CD8-positive, alpha-beta memory T cell (primary cell): Measurements from ENCODE around the gene KRT34. TPM values are rescaled to one million over a fixed set of nuclear protein-coding genes. Genes with fewer than 3 reads are reported as not detected.

ENCODE experiments used
- CTCF ChIA-PET: fragments of 350-600 bp; sonication (Branson Sonifier 250); formaldehyde crosslinking; loops from one replicate; lab custom pipeline; 2021; ENCODE audit warnings: antibody characterized with exemption; lab: Charles Lee
- POLR2A ChIA-PET: fragments of 350-600 bp; sonication (Branson Sonifier 250); formaldehyde crosslinking; loops from one replicate; lab custom pipeline; 2021; ENCODE audit warnings: antibody characterized with exemption; lab: Charles Lee
- DNase-seq, 5 donors: peaks; one replicate each; pipeline versions ENCODE4 v3.0.0 to v3.0.0-alpha.2; 2020 to 2022; ENCODE audit warnings: mixed read lengths in 1 of 5
- H3K27ac ChIP-seq: one replicate; pipeline ENCODE4 v1.7.0; 2013; ENCODE audit warnings: low read depth, mild to moderate bottlenecking, low read length, moderate library complexity
- H3K27me3 ChIP-seq: 2 replicates; pipeline ENCODE4 v1.7.0; 2013; ENCODE audit warnings: low read length, mild to moderate bottlenecking; ENCODE audit not compliant: insufficient read depth, poor library complexity, severe bottlenecking
- H3K36me3 ChIP-seq: 2 replicates; pipeline ENCODE4 v1.7.0; 2013; ENCODE audit warnings: mild to moderate bottlenecking, low read length, moderate library complexity; ENCODE audit not compliant: insufficient read depth
- H3K4me1 ChIP-seq: 2 replicates; pipeline ENCODE4 v1.7.0; 2013; ENCODE audit warnings: mild to moderate bottlenecking, low read length, moderate library complexity; ENCODE audit not compliant: insufficient read depth
- H3K4me3 ChIP-seq: 2 replicates; pipeline ENCODE4 v1.7.0; 2013; ENCODE audit warnings: mild to moderate bottlenecking, low read length
- H3K9me3 ChIP-seq: 2 replicates; pipeline ENCODE4 v1.7.0; 2013; ENCODE audit warnings: mild to moderate bottlenecking, low read length
- H3K27ac Mint-ChIP-seq, 8 donors: one replicate each; pipeline ENCODE4 v1.8.0; 2020 to 2021; ENCODE audit warnings: mixed read lengths in 8 of 8, mild to moderate bottlenecking in 6 of 8, inconsistent platforms in 3 of 8, moderate library complexity in 3 of 8
- H3K27me3 Mint-ChIP-seq, 2 donors: one replicate each; pipeline ENCODE4 v1.8.0; 2020 to 2021; ENCODE audit warnings: mixed read lengths in 2 of 2, mild to moderate bottlenecking in 1 of 2, moderate library complexity in 1 of 2
- H3K36me3 Mint-ChIP-seq, 3 donors: one replicate each; pipeline ENCODE4 v1.8.0; 2020 to 2021; ENCODE audit warnings: mixed read lengths in 3 of 3, inconsistent platforms in 1 of 3, mild to moderate bottlenecking in 1 of 3
- H3K4me1 Mint-ChIP-seq, 3 donors: one replicate each; pipeline ENCODE4 v1.8.0; 2020 to 2021; ENCODE audit warnings: mixed read lengths in 3 of 3, inconsistent platforms in 1 of 3, mild to moderate bottlenecking in 1 of 3
- H3K4me3 Mint-ChIP-seq, 7 donors: one replicate each; pipeline ENCODE4 v1.8.0; 2020 to 2021; ENCODE audit warnings: mixed read lengths in 7 of 7, mild to moderate bottlenecking in 6 of 7, moderate library complexity in 4 of 7, inconsistent platforms in 2 of 7
- H3K9me3 Mint-ChIP-seq, 5 donors: one replicate each; pipeline ENCODE4 v1.8.0; 2020 to 2022; ENCODE audit warnings: mixed read lengths in 5 of 5, mild to moderate bottlenecking in 3 of 5, moderate library complexity in 2 of 5, inconsistent platforms in 1 of 5
- polyA plus RNA-seq: library from polyadenylated mRNA; unstranded; fragments of 300-500 nt; fragmentation: Illumina TruSeq; gene quantifications from one replicate; pipeline ENCODE4 v1.2.3, GENCODE V29; 2021
- total RNA-seq, 2 experiments: library from RNA; stranded (reverse); gene quantifications; one replicate each; pipeline ENCODE4 v1.2.3, GENCODE V29; 2021

The KRT34 gene
- total and polyA plus RNA-seq, 3 experiments from 2014 or later, result not detected

GRCh38 chr17:41377546-41377945 is 4.6 kb downstream of the KRT34 start:
- POLR2A ChIA-PET, result no interaction called here
- Histone ChIP-seq H3K9me3 (no peaks in the 10 kb centered on the region), H3K27ac (no peak overlapping the region), H3K4me3 (no peak overlapping the region), H3K36me3 (no peaks in the 10 kb centered on the region), H3K27me3 (no peaks in the 10 kb centered on the region), H3K4me1 (no peaks in the 10 kb centered on the region)
- peaks cover 0 to 4% (median 0%) of the 10 kb centered on the region in 5 donors for H3K9me3 Mint-ChIP-seq
- H3K4me3 Mint-ChIP-seq, result no peak overlapping the region
- peak overlapping the region in 1 of 8 donors; percentile 72 for H3K27ac Mint-ChIP-seq
- CTCF ChIA-PET, result no interaction called here
- DNase-seq, result no peak
- peaks cover 0 to 16% (median 2%) of the 10 kb centered on the region in 3 donors for H3K36me3 Mint-ChIP-seq
- peaks cover 3 to 15% of the 10 kb centered on the region in 2 donors for H3K27me3 Mint-ChIP-seq
- H3K4me1 Mint-ChIP-seq, result peaks cover 7 to 14% (median 13%) of the 10 kb centered on the region in 3 donors

GRCh38 chr17:41369713-41370112 is 12.4 kb downstream of the KRT34 start, which contains the start of gene KRT33B:
Gene KRT33B, minus strand, starts transcription at chr17:41369813. Its CDS starts 63 bp downstream, at chr17:41369750.
- ChIA-PET POLR2A (no interaction called here), CTCF (no interaction called here)

GRCh38 chr17:41369023-41369422 is 13.1 kb downstream of the KRT34 start:
- H3K36me3 Mint-ChIP-seq, result no peaks in the 10 kb centered on the region
- no peaks in the 10 kb centered on the region for H3K9me3 Mint-ChIP-seq
- H3K27ac Mint-ChIP-seq, result peak overlapping the region in 2 of 8 donors; percentile 23 to 38
- no peaks in the 10 kb centered on the region for H3K36me3 ChIP-seq
- DNase-seq, result no peak
- ChIA-PET CTCF (no interaction called here), POLR2A (no interaction called here)
- H3K4me3 Mint-ChIP-seq, result no peak overlapping the region
- no peak overlapping the region for H3K4me3 ChIP-seq
- H3K27me3 Mint-ChIP-seq, result peaks cover 0 to 4% of the 10 kb centered on the region in 2 donors
- no peak overlapping the region for H3K27ac ChIP-seq
- H3K27me3 ChIP-seq, result no peaks in the 10 kb centered on the region
- H3K4me1 Mint-ChIP-seq, result peaks cover 4 to 22% (median 4%) of the 10 kb centered on the region in 3 donors
- H3K9me3 ChIP-seq, result no peaks in the 10 kb centered on the region
- H3K4me1 ChIP-seq, result no peaks in the 10 kb centered on the region

More at GRCh38 chr17:41369713-41370112, 12.4 kb downstream of the KRT34 start, which contains the start of gene KRT33B:
- peak within 1 kb of the TSS in 5 of 8 donors; percentile 13 to 38 (median 23) for H3K27ac Mint-ChIP-seq
- Histone ChIP-seq H3K27ac (no peak within 1 kb of the TSS), H3K4me3 (no peak within 1 kb of the TSS), H3K36me3 (no peaks in the 10 kb centered on the region), H3K27me3 (no peaks in the 10 kb centered on the region), H3K4me1 (no peaks in the 10 kb centered on the region), H3K9me3 (no peaks in the 10 kb centered on the region)
- peaks cover 0 to 4% (median 0%) of the 10 kb centered on the region in 5 donors for H3K9me3 Mint-ChIP-seq
- no peak within 1 kb of the TSS for H3K4me3 Mint-ChIP-seq
- DNase-seq, result no peak
- peaks cover 0 to 8% of the 10 kb centered on the region in 2 donors for H3K27me3 Mint-ChIP-seq
- peaks cover 0 to 6% (median 0%) of the 10 kb centered on the region in 3 donors for H3K36me3 Mint-ChIP-seq
- peaks cover 0 to 16% (median 2%) of the 10 kb centered on the region in 3 donors for H3K4me1 Mint-ChIP-seq

- Histone ChIP-seq H3K27ac (no peak overlapping the region), H3K27me3 (no peaks in the 10 kb centered on the region), H3K36me3 (no peaks in the 10 kb centered on the region), H3K4me1 (no peaks in the 10 kb centered on the region), H3K9me3 (no peaks in the 10 kb centered on the region), H3K4me3 (no peak overlapping the region)
- ChIA-PET CTCF (no interaction called here), POLR2A (no interaction called here)
- no peak for DNase-seq
- H3K27ac Mint-ChIP-seq, result no peak overlapping the region
- peaks cover 1 to 4% of the 10 kb centered on the region in 2 donors for H3K27me3 Mint-ChIP-seq
- no peaks in the 10 kb centered on the region for H3K9me3 Mint-ChIP-seq
- H3K36me3 Mint-ChIP-seq, result no peaks in the 10 kb centered on the region
- no peak overlapping the region for H3K4me3 Mint-ChIP-seq
- H3K4me1 Mint-ChIP-seq, result peaks cover 4 to 23% (median 4%) of the 10 kb centered on the region in 3 donors
Measured at GRCh38 chr17:41367426-41368075, 14.6 kb downstream of the KRT34 start.

- H3K4me3 ChIP-seq, result no peak overlapping the region
- no peak overlapping the region for H3K4me3 Mint-ChIP-seq
- peaks cover 0 to 5% (median 0%) of the 10 kb centered on the region in 3 donors for H3K36me3 Mint-ChIP-seq
- H3K27ac Mint-ChIP-seq, result no peak overlapping the region
- no peaks in the 10 kb centered on the region for H3K27me3 ChIP-seq
- no peak overlapping the region for H3K27ac ChIP-seq
- H3K4me1 Mint-ChIP-seq, result peaks cover 4 to 23% (median 4%) of the 10 kb centered on the region in 3 donors
- peaks cover 1 to 3% of the 10 kb centered on the region in 2 donors for H3K27me3 Mint-ChIP-seq
- CTCF ChIA-PET, result no interaction called here
- no peaks in the 10 kb centered on the region for H3K9me3 Mint-ChIP-seq
- POLR2A ChIA-PET, result no interaction called here
- H3K4me1 ChIP-seq, result no peaks in the 10 kb centered on the region
- H3K9me3 ChIP-seq, result no peaks in the 10 kb centered on the region
- no peaks in the 10 kb centered on the region for H3K36me3 ChIP-seq
- DNase-seq, result no peak
Measured at GRCh38 chr17:41366070-41366469, 16.0 kb downstream of the KRT34 start.

GRCh38 chr17:41363881-41364280 is 18.2 kb downstream of the KRT34 start:
- Histone ChIP-seq H3K27me3 (no peaks in the 10 kb centered on the region), H3K36me3 (no peaks in the 10 kb centered on the region), H3K4me3 (no peak overlapping the region), H3K27ac (no peak overlapping the region), H3K4me1 (no peaks in the 10 kb centered on the region), H3K9me3 (no peaks in the 10 kb centered on the region)
- H3K36me3 Mint-ChIP-seq, result peaks cover 0 to 5% (median 0%) of the 10 kb centered on the region in 3 donors
- H3K4me3 Mint-ChIP-seq, result no peak overlapping the region
- POLR2A ChIA-PET, result no interaction called here
- H3K27ac Mint-ChIP-seq, result peak overlapping the region in 2 of 8 donors; percentile 14 to 37
- peaks cover 2 to 15% (median 4%) of the 10 kb centered on the region in 3 donors for H3K4me1 Mint-ChIP-seq
- CTCF ChIA-PET, result no interaction called here
- no peak for DNase-seq
- no peaks in the 10 kb centered on the region for H3K9me3 Mint-ChIP-seq
- peaks cover 1 to 3% of the 10 kb centered on the region in 2 donors for H3K27me3 Mint-ChIP-seq

- DNase-seq, result no peak
- no peak overlapping the region for H3K4me3 Mint-ChIP-seq
- peaks cover 5 to 10% of the 10 kb centered on the region in 2 donors for H3K27me3 Mint-ChIP-seq
- H3K4me1 ChIP-seq, result no peaks in the 10 kb centered on the region
- H3K36me3 ChIP-seq, result no peaks in the 10 kb centered on the region
- CTCF ChIA-PET, result no interaction called here
- no peak overlapping the region for H3K27ac ChIP-seq
- H3K4me1 Mint-ChIP-seq, result peaks cover 2 to 8% (median 4%) of the 10 kb centered on the region in 3 donors
- H3K27ac Mint-ChIP-seq, result no peak overlapping the region
- no peaks in the 10 kb centered on the region for H3K9me3 ChIP-seq
- POLR2A ChIA-PET, result no interaction called here
- peaks cover 0 to 16% (median 0%) of the 10 kb centered on the region in 3 donors for H3K36me3 Mint-ChIP-seq
- no peaks in the 10 kb centered on the region for H3K27me3 ChIP-seq
- peaks cover 0 to 4% (median 0%) of the 10 kb centered on the region in 5 donors for H3K9me3 Mint-ChIP-seq
- H3K4me3 ChIP-seq, result no peak overlapping the region
Measured at GRCh38 chr17:41360296-41360995, 21.7 kb downstream of the KRT34 start.

- peaks cover 14% of the 10 kb centered on the region for H3K4me1 ChIP-seq
- H3K27me3 ChIP-seq, result no peaks in the 10 kb centered on the region
- peaks cover 0 to 4% (median 0%) of the 10 kb centered on the region in 5 donors for H3K9me3 Mint-ChIP-seq
- H3K36me3 Mint-ChIP-seq, result peaks cover 0 to 20% (median 2%) of the 10 kb centered on the region in 3 donors
- no peaks in the 10 kb centered on the region for H3K9me3 ChIP-seq
- H3K4me1 Mint-ChIP-seq, result peaks cover 13 to 14% (median 13%) of the 10 kb centered on the region in 3 donors
- POLR2A ChIA-PET, result no interaction called here
- no peaks in the 10 kb centered on the region for H3K36me3 ChIP-seq
- no peak overlapping the region for H3K4me3 Mint-ChIP-seq
- CTCF ChIA-PET, result no interaction called here
- no peak overlapping the region for H3K27ac Mint-ChIP-seq
- no peak overlapping the region for H3K4me3 ChIP-seq
- H3K27me3 Mint-ChIP-seq, result peaks cover 10 to 23% of the 10 kb centered on the region in 2 donors
- H3K27ac ChIP-seq, result no peak overlapping the region
- no peak for DNase-seq
Measured at GRCh38 chr17:41354536-41354935, 27.6 kb downstream of the KRT34 start.
